WTC11 (cell line): ENCODE measurements around the gene TSHZ1. TPM values are rescaled to one million over a fixed set of nuclear protein-coding genes. Genes with fewer than 3 reads are reported as not detected.

ENCODE experiments used
- ATAC-seq: fragments of 200-7000 bp; cut with Tn5 transposase; 2 replicates; pipeline ENCODE4 v1.10.0; 2021; ENCODE audit warnings: mild to moderate bottlenecking, moderate library complexity
- CTCF ChIA-PET: fragments of 300-600 bp; sonication (Branson Sonifier 250); formaldehyde crosslinking; loops from one replicate; lab custom pipeline; 2021; ENCODE audit warnings: antibody characterized with exemption; lab: Charles Lee
- POLR2A ChIA-PET: fragments of 350-600 bp; sonication (Branson Sonifier 250); formaldehyde crosslinking; loops from one replicate; lab custom pipeline; 2021; ENCODE audit warnings: antibody characterized with exemption; lab: Charles Lee
- DNase-seq: peaks from one replicate; pipeline ENCODE4 v3.0.0; 2021; ENCODE audit warnings: low spot score
- H3K27ac Mint-ChIP-seq: 2 replicates; pipeline ENCODE4 v1.8.0; 2021; ENCODE audit warnings: mixed read lengths
- H3K27me3 Mint-ChIP-seq: 2 replicates; pipeline ENCODE4 v1.8.0; 2021; ENCODE audit warnings: low read depth, mild to moderate bottlenecking, moderate library complexity, mixed read lengths
- H3K36me3 Mint-ChIP-seq: 2 replicates; pipeline ENCODE4 v1.8.0; 2021; ENCODE audit warnings: mixed read lengths
- H3K4me1 Mint-ChIP-seq: 2 replicates; pipeline ENCODE4 v1.8.0; 2022; ENCODE audit warnings: mixed read lengths
- H3K4me3 Mint-ChIP-seq: 2 replicates; pipeline ENCODE4 v1.8.0; 2021; ENCODE audit warnings: mild to moderate bottlenecking, moderate library complexity, mixed read lengths
- H3K9me3 Mint-ChIP-seq: 2 replicates; pipeline ENCODE4 v1.8.0; 2021; ENCODE audit warnings: mixed read lengths
- CBFB ChIP-seq: sonication (generic); formaldehyde crosslinking; IDR thresholded peaks from 2 replicates; pipeline ENCODE4 v1.8.1; 2022; ENCODE audit warnings: mild to moderate bottlenecking, low read depth, missing genetic modification reagents
- FOXP1 ChIP-seq: sonication (generic); formaldehyde crosslinking; IDR thresholded peaks from 2 replicates; pipeline ENCODE4 v1.8.0; 2022; ENCODE audit warnings: missing genetic modification reagents, mild to moderate bottlenecking, moderate library complexity, borderline replicate concordance
- ZNF396 ChIP-seq: fragments of 250-450 bp; sonication (Bioruptor Pico); IDR thresholded peaks from 2 replicates; pipeline ENCODE4 v1.8.0; 2021; ENCODE audit warnings: mild to moderate bottlenecking, moderate library complexity, borderline replicate concordance
- total RNA-seq: library from RNA; stranded (reverse); gene quantifications from 3 replicates; pipeline ENCODE4 v1.2.3, GENCODE V29; 2021
- TF ChIP-seq, protein P1 (sequence below): sonication (generic); formaldehyde crosslinking; IDR thresholded peaks from 2 replicates; pipeline ENCODE4 v1.8.0; 2023; ENCODE audit warnings: missing genetic modification reagents, mild to moderate bottlenecking, borderline replicate concordance
- TF ChIP-seq, protein P2 (sequence below): fragments of 250-450 bp; sonication (Bioruptor Pico); IDR thresholded peaks from 2 replicates; pipeline ENCODE4 v1.9.0; 2021; ENCODE audit warnings: moderate library complexity, mild to moderate bottlenecking, inconsistent platforms, borderline replicate concordance
- TF ChIP-seq, protein P3 (sequence below): sonication (generic); formaldehyde crosslinking; IDR thresholded peaks from 2 replicates; pipeline ENCODE4 v1.8.1; 2022; ENCODE audit warnings: low read depth, mild to moderate bottlenecking, moderate library complexity, missing genetic modification reagents, borderline replicate concordance
- TF ChIP-seq, protein P4 (sequence below): fragments of 250-450 bp; sonication (Bioruptor Pico); IDR thresholded peaks from 2 replicates; pipeline ENCODE4 v1.9.0; 2021; ENCODE audit warnings: mild to moderate bottlenecking, borderline replicate concordance
- TF ChIP-seq, protein P5 (sequence below): fragments of 250-450 bp; sonication (Bioruptor Pico); IDR thresholded peaks from 2 replicates; pipeline ENCODE4 v2.1.2; 2022; ENCODE audit warnings: mild to moderate bottlenecking, moderate library complexity
- TF ChIP-seq, protein P6 (sequence below): sonication (generic); formaldehyde crosslinking; IDR thresholded peaks from 2 replicates; pipeline ENCODE4 v1.8.0; 2023; ENCODE audit warnings: missing genetic modification reagents
- TF ChIP-seq, protein P7 (sequence below): fragments of 250-450 bp; sonication (Bioruptor Pico); IDR thresholded peaks from 2 replicates; pipeline ENCODE4 v1.8.0; 2021; ENCODE audit warnings: mild to moderate bottlenecking

Gene TSHZ1
- total RNA-seq, 1 experiment from 2014 or later = 2.9 TPM

DNA sequence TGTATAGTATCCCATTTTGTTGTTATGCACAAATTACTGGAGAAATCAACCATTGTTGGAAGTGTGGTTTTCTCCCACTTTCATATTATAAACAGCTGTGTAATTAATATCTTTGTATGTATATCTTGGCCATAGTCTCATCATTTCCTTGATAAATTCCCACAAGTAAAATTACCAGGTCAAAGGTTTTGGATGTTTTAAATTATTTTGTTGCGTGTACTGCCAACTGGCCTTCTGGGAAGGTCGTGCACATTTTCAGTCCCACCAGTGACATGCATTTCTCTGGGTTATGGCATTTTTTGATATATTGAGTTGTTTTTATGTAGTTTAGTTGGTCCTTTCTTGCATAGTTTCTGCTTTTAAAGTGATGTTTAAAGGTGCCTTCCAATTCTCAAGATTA, 41.5 kb downstream of the TSHZ1 start (continued):
- TF ChIP-seq, protein P1, sequence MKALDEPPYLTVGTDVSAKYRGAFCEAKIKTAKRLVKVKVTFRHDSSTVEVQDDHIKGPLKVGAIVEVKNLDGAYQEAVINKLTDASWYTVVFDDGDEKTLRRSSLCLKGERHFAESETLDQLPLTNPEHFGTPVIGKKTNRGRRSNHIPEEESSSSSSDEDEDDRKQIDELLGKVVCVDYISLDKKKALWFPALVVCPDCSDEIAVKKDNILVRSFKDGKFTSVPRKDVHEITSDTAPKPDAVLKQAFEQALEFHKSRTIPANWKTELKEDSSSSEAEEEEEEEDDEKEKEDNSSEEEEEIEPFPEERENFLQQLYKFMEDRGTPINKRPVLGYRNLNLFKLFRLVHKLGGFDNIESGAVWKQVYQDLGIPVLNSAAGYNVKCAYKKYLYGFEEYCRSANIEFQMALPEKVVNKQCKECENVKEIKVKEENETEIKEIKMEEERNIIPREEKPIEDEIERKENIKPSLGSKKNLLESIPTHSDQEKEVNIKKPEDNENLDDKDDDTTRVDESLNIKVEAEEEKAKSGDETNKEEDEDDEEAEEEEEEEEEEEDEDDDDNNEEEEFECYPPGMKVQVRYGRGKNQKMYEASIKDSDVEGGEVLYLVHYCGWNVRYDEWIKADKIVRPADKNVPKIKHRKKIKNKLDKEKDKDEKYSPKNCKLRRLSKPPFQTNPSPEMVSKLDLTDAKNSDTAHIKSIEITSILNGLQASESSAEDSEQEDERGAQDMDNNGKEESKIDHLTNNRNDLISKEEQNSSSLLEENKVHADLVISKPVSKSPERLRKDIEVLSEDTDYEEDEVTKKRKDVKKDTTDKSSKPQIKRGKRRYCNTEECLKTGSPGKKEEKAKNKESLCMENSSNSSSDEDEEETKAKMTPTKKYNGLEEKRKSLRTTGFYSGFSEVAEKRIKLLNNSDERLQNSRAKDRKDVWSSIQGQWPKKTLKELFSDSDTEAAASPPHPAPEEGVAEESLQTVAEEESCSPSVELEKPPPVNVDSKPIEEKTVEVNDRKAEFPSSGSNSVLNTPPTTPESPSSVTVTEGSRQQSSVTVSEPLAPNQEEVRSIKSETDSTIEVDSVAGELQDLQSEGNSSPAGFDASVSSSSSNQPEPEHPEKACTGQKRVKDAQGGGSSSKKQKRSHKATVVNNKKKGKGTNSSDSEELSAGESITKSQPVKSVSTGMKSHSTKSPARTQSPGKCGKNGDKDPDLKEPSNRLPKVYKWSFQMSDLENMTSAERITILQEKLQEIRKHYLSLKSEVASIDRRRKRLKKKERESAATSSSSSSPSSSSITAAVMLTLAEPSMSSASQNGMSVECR (CRISPR knock-in tag) = no peak
- TF ChIP-seq, protein P2, sequence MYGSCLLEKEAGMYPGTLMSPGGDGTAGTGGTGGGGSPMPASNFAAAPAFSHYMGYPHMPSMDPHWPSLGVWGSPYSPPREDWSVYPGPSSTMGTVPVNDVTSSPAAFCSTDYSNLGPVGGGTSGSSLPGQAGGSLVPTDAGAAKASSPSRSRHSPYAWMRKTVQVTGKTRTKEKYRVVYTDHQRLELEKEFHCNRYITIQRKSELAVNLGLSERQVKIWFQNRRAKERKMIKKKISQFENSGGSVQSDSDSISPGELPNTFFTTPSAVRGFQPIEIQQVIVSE (CRISPR knock-in tag) = no peak

DNA sequence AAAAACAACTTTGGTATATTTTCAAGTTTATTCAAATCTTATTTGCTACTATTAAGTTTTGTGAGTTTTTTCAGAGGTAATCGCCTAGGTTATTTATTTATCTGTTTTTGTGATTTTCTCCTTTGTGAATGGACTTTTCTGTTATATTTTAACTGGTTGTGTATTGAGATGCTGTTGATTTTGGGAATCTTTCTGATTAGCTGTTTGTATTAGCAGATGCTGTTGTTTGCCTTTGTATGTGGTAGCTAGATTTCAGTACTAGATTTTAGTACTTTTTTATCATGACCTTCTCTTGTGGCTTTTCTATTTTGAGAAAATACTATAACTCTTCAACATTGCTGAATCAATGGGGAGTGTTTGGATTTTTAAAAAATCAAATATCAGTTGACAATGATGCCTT, 42.4 kb downstream of the TSHZ1 start:
- TF ChIP-seq, protein P3, sequence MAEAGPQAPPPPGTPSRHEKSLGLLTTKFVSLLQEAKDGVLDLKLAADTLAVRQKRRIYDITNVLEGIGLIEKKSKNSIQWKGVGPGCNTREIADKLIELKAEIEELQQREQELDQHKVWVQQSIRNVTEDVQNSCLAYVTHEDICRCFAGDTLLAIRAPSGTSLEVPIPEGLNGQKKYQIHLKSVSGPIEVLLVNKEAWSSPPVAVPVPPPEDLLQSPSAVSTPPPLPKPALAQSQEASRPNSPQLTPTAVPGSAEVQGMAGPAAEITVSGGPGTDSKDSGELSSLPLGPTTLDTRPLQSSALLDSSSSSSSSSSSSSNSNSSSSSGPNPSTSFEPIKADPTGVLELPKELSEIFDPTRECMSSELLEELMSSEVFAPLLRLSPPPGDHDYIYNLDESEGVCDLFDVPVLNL (CRISPR knock-in tag) = no peak
- TF ChIP-seq, protein P4, sequence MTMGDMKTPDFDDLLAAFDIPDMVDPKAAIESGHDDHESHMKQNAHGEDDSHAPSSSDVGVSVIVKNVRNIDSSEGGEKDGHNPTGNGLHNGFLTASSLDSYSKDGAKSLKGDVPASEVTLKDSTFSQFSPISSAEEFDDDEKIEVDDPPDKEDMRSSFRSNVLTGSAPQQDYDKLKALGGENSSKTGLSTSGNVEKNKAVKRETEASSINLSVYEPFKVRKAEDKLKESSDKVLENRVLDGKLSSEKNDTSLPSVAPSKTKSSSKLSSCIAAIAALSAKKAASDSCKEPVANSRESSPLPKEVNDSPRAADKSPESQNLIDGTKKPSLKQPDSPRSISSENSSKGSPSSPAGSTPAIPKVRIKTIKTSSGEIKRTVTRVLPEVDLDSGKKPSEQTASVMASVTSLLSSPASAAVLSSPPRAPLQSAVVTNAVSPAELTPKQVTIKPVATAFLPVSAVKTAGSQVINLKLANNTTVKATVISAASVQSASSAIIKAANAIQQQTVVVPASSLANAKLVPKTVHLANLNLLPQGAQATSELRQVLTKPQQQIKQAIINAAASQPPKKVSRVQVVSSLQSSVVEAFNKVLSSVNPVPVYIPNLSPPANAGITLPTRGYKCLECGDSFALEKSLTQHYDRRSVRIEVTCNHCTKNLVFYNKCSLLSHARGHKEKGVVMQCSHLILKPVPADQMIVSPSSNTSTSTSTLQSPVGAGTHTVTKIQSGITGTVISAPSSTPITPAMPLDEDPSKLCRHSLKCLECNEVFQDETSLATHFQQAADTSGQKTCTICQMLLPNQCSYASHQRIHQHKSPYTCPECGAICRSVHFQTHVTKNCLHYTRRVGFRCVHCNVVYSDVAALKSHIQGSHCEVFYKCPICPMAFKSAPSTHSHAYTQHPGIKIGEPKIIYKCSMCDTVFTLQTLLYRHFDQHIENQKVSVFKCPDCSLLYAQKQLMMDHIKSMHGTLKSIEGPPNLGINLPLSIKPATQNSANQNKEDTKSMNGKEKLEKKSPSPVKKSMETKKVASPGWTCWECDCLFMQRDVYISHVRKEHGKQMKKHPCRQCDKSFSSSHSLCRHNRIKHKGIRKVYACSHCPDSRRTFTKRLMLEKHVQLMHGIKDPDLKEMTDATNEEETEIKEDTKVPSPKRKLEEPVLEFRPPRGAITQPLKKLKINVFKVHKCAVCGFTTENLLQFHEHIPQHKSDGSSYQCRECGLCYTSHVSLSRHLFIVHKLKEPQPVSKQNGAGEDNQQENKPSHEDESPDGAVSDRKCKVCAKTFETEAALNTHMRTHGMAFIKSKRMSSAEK (CRISPR knock-in tag) = no peak
- TF ChIP-seq FOXP1 (CRISPR knock-in tag) (no peak), CBFB (CRISPR knock-in tag) (no peak), ZNF396 (CRISPR knock-in tag) (no peak)
- TF ChIP-seq, protein P5, sequence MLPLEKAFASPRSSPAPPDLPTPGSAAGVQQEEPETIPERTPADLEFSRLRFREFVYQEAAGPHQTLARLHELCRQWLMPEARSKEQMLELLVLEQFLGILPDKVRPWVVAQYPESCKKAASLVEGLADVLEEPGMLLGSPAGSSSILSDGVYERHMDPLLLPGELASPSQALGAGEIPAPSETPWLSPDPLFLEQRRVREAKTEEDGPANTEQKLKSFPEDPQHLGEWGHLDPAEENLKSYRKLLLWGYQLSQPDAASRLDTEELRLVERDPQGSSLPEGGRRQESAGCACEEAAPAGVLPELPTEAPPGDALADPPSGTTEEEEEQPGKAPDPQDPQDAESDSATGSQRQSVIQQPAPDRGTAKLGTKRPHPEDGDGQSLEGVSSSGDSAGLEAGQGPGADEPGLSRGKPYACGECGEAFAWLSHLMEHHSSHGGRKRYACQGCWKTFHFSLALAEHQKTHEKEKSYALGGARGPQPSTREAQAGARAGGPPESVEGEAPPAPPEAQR (CRISPR knock-in tag) = no peak
- TF ChIP-seq, protein P6, sequence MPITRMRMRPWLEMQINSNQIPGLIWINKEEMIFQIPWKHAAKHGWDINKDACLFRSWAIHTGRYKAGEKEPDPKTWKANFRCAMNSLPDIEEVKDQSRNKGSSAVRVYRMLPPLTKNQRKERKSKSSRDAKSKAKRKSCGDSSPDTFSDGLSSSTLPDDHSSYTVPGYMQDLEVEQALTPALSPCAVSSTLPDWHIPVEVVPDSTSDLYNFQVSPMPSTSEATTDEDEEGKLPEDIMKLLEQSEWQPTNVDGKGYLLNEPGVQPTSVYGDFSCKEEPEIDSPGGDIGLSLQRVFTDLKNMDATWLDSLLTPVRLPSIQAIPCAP (CRISPR knock-in tag) = no peak
- TF ChIP-seq, protein P7, sequence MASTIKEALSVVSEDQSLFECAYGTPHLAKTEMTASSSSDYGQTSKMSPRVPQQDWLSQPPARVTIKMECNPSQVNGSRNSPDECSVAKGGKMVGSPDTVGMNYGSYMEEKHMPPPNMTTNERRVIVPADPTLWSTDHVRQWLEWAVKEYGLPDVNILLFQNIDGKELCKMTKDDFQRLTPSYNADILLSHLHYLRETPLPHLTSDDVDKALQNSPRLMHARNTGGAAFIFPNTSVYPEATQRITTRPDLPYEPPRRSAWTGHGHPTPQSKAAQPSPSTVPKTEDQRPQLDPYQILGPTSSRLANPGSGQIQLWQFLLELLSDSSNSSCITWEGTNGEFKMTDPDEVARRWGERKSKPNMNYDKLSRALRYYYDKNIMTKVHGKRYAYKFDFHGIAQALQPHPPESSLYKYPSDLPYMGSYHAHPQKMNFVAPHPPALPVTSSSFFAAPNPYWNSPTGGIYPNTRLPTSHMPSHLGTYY (CRISPR knock-in tag) = no peak
- Mint-ChIP-seq H3K36me3 (no peaks in the 10 kb centered on the region), H3K4me3 (no peak overlapping the region), H3K9me3 (no peaks in the 10 kb centered on the region), H3K27ac (no peak overlapping the region), H3K27me3 (no peaks in the 10 kb centered on the region), H3K4me1 (no peaks in the 10 kb centered on the region)
- CTCF ChIA-PET = no interaction called here
- POLR2A ChIA-PET = no interaction called here
- DNase-seq = no peak
- ATAC-seq = no peak
